Thyroid gland (tissue), 4 donors: ENCODE results near the gene STX8.

ENCODE experiments used
- POLR2A ChIP-seq, 2 donors: fragments of 450-650 bp; IDR thresholded peaks; one replicate each; pipeline ENCODE4 v1.6.1; 2017; ENCODE audit warnings: antibody characterized with exemption in 2 of 2, mild to moderate bottlenecking in 2 of 2, moderate library complexity in 1 of 2
- TF ChIP-seq, protein P1 (sequence below), 6 experiments: fragments of 200-600 bp in 3 of 6; fragments of 450-650 bp in 3 of 6; sonication (generic) in 3 of 6; IDR thresholded peaks; one replicate each; pipeline ENCODE4 v1.5.1; 2016 to 2019; ENCODE audit warnings: antibody characterized with exemption in 6 of 6, mild to moderate bottlenecking in 2 of 6, inconsistent platforms in 1 of 6, moderate library complexity in 1 of 6

DNA sequence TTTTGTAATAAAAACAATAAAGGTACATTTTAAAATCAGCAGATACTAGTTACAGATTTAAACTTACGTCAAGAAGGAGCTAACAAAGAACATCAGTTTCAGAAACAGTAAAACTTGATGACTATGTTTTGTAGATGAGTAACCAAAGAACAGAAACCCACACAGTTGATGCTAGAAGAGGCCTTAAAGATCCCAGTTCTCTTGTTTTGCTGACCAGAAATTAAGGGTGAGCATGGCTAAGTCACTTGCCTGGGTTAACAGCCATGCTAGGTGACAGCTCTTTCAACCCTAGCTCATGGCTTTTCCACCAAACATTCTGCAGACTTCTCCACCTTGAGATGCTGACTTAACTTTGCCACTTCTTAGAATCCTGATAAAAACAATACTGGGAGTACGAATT, 26.4 kb downstream of the STX8 start:
- TF ChIP-seq, protein P1, sequence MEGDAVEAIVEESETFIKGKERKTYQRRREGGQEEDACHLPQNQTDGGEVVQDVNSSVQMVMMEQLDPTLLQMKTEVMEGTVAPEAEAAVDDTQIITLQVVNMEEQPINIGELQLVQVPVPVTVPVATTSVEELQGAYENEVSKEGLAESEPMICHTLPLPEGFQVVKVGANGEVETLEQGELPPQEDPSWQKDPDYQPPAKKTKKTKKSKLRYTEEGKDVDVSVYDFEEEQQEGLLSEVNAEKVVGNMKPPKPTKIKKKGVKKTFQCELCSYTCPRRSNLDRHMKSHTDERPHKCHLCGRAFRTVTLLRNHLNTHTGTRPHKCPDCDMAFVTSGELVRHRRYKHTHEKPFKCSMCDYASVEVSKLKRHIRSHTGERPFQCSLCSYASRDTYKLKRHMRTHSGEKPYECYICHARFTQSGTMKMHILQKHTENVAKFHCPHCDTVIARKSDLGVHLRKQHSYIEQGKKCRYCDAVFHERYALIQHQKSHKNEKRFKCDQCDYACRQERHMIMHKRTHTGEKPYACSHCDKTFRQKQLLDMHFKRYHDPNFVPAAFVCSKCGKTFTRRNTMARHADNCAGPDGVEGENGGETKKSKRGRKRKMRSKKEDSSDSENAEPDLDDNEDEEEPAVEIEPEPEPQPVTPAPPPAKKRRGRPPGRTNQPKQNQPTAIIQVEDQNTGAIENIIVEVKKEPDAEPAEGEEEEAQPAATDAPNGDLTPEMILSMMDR (IDR thresholded peaks at IDR 0.05), result no peak
- no peak for TF ChIP-seq POLR2A (IDR thresholded peaks at IDR 0.05)
